Spleen (tissue), 7 donors: Measurements from ENCODE around the gene ACER2.

Source experiments
- POLR2A ChIP-seq, 3 donors: fragments of 450-650 bp; IDR thresholded peaks; one replicate each; pipeline ENCODE4 v1.5.1; 2017; ENCODE audit warnings: antibody characterized with exemption in 3 of 3, mild to moderate bottlenecking in 1 of 3
- POLR2AphosphoS5 ChIP-seq, 3 donors: sonication (generic); formaldehyde crosslinking; IDR thresholded peaks; one replicate each; pipeline ENCODE4 v1.5.1; 2017; ENCODE audit warnings: antibody characterized with exemption in 3 of 3
- TF ChIP-seq, protein P1 (sequence below), 11 experiments: fragments of 200-600 bp in 7 of 11; fragments of 450-650 bp in 4 of 11; sonication (generic) in 4 of 11; IDR thresholded peaks in 8 of 11; conservative IDR thresholded peaks in 3 of 11; 1 replicate in 7 of 11; 2 replicates in 4 of 11; pipeline versions ENCODE4 v1.4.0 to v1.8.0; 2016 to 2021; ENCODE audit warnings: antibody characterized with exemption in 11 of 11, inconsistent platforms in 4 of 11, mild to moderate bottlenecking in 1 of 11
- donor health status: DM: no; HTN: no; CAD: no; lungs with moderate emphysema.
- donor health status: DM: no; HTN: no; CAD: no.
- donor health status: DM: no; HTN: no; CAD: no.

GRCh38 chr9:19441730-19442129 lies 32.9 kb downstream of the ACER2 start:
- TF ChIP-seq, protein P1, sequence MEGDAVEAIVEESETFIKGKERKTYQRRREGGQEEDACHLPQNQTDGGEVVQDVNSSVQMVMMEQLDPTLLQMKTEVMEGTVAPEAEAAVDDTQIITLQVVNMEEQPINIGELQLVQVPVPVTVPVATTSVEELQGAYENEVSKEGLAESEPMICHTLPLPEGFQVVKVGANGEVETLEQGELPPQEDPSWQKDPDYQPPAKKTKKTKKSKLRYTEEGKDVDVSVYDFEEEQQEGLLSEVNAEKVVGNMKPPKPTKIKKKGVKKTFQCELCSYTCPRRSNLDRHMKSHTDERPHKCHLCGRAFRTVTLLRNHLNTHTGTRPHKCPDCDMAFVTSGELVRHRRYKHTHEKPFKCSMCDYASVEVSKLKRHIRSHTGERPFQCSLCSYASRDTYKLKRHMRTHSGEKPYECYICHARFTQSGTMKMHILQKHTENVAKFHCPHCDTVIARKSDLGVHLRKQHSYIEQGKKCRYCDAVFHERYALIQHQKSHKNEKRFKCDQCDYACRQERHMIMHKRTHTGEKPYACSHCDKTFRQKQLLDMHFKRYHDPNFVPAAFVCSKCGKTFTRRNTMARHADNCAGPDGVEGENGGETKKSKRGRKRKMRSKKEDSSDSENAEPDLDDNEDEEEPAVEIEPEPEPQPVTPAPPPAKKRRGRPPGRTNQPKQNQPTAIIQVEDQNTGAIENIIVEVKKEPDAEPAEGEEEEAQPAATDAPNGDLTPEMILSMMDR (IDR thresholded peaks at IDR 0.05 in 8 of 11, conservative IDR thresholded peaks at IDR 0.05 in 3 of 11): no peak
- no peak for TF ChIP-seq POLR2AphosphoS5 (IDR thresholded peaks at IDR 0.05)
- TF ChIP-seq POLR2A (IDR thresholded peaks at IDR 0.05): no peak
